Measurements from ENCODE around the gene OR2T1.
"Not testable (repeated sequence)": the region's sequence is repeated elsewhere in the genome, so short reads cannot be mapped to it uniquely, and the experiment has no call there.

Gene OR2T1

GRCh38 chr1:248433811-248434415 is 31.1 kb downstream of the OR2T1 start:
- not testable (repeated sequence) for H3K27ac ChIP-seq; H3K9me3 ChIP-seq (ENCODE audit: low read depth, low read length); H3K9ac ChIP-seq (ENCODE audit: insufficient read length); DNase-seq (ENCODE audit: low read depth, low spot score); H3K36me3 ChIP-seq (ENCODE audit: insufficient read depth, low read length); H3K4me3 ChIP-seq

GRCh38 chr1:248434913-248435312 is 32.1 kb downstream of the OR2T1 start:
- H3K4me3 ChIP-seq; H3K9me3 ChIP-seq (ENCODE audit: low read depth, low read length); H3K36me3 ChIP-seq (ENCODE audit: insufficient read depth, low read length); DNase-seq (ENCODE audit: low read depth, low spot score); H3K9ac ChIP-seq (ENCODE audit: insufficient read length); H3K27ac ChIP-seq: not testable (repeated sequence)

GRCh38 chr1:248436303-248436702 is 33.5 kb downstream of the OR2T1 start:
- H3K9me3 ChIP-seq (ENCODE audit: low read depth, low read length); H3K27ac ChIP-seq; DNase-seq (ENCODE audit: low read depth, low spot score): not testable (repeated sequence)

GRCh38 chr1:248438668-248439067 is 35.8 kb downstream of the OR2T1 start:
- H3K36me3 ChIP-seq (ENCODE audit: insufficient read depth, low read length); H3K9ac ChIP-seq (ENCODE audit: insufficient read length); DNase-seq (ENCODE audit: low read depth, low spot score); H3K9me3 ChIP-seq (ENCODE audit: low read depth, low read length); H3K27ac ChIP-seq; H3K4me3 ChIP-seq: not testable (repeated sequence)

More at GRCh38 chr1:248436303-248436702, 33.5 kb downstream of the OR2T1 start:
- H3K36me3 ChIP-seq (ENCODE audit: insufficient read depth, low read length); H3K4me3 ChIP-seq; H3K9ac ChIP-seq (ENCODE audit: insufficient read length): not testable (repeated sequence)

GRCh38 chr1:248439283-248439682 is 36.4 kb downstream of the OR2T1 start:
- H3K9ac ChIP-seq (ENCODE audit: insufficient read length); DNase-seq (ENCODE audit: low read depth, low spot score); H3K9me3 ChIP-seq (ENCODE audit: low read depth, low read length); H3K4me3 ChIP-seq; H3K36me3 ChIP-seq (ENCODE audit: insufficient read depth, low read length); H3K27ac ChIP-seq: not testable (repeated sequence)

GRCh38 chr1:248442500-248443277 is 39.8 kb downstream of the OR2T1 start:
- not testable (repeated sequence) for H3K9me3 ChIP-seq (ENCODE audit: low read depth, low read length); H3K4me3 ChIP-seq; H3K27ac ChIP-seq; DNase-seq (ENCODE audit: low read depth, low spot score); H3K36me3 ChIP-seq (ENCODE audit: insufficient read depth, low read length); H3K9ac ChIP-seq (ENCODE audit: insufficient read length)

GRCh38 chr1:248444603-248445002 is 41.8 kb downstream of the OR2T1 start:
- DNase-seq (ENCODE audit: low read depth, low spot score); H3K9ac ChIP-seq (ENCODE audit: insufficient read length); H3K27ac ChIP-seq; H3K4me3 ChIP-seq; H3K9me3 ChIP-seq (ENCODE audit: low read depth, low read length); H3K36me3 ChIP-seq (ENCODE audit: insufficient read depth, low read length): not testable (repeated sequence)

GRCh38 chr1:248445399-248445798 is 42.6 kb downstream of the OR2T1 start, which contains the start of gene OR2T2:
TSS of gene OR2T2 (plus strand) at chr1:248445637. CDS start at chr1:248452798, 7,161 bp downstream.
- H3K9me3 ChIP-seq (ENCODE audit: low read depth, low read length); H3K36me3 ChIP-seq (ENCODE audit: insufficient read depth, low read length); H3K9ac ChIP-seq (ENCODE audit: insufficient read length); H3K4me3 ChIP-seq; H3K27ac ChIP-seq; DNase-seq (ENCODE audit: low read depth, low spot score): not testable (repeated sequence)

GRCh38 chr1:248448409-248449074 is 45.7 kb downstream of the OR2T1 start:
- H3K36me3 ChIP-seq (ENCODE audit: insufficient read depth, low read length); H3K27ac ChIP-seq; H3K4me3 ChIP-seq; DNase-seq (ENCODE audit: low read depth, low spot score); H3K9ac ChIP-seq (ENCODE audit: insufficient read length); H3K9me3 ChIP-seq (ENCODE audit: low read depth, low read length): not testable (repeated sequence)

- not testable (repeated sequence) for DNase-seq (ENCODE audit: low read depth, low spot score); H3K9me3 ChIP-seq (ENCODE audit: low read depth, low read length); H3K4me3 ChIP-seq; H3K36me3 ChIP-seq (ENCODE audit: insufficient read depth, low read length); H3K9ac ChIP-seq (ENCODE audit: insufficient read length); H3K27ac ChIP-seq
Observed at GRCh38 chr1:248449821-248450465, 47.1 kb downstream of the OR2T1 start.

- not testable (repeated sequence) for H3K27ac ChIP-seq; H3K9ac ChIP-seq (ENCODE audit: insufficient read length); H3K4me3 ChIP-seq; H3K36me3 ChIP-seq (ENCODE audit: insufficient read depth, low read length); H3K9me3 ChIP-seq (ENCODE audit: low read depth, low read length); DNase-seq (ENCODE audit: low read depth, low spot score)
Observed at GRCh38 chr1:248450466-248451145, 47.8 kb downstream of the OR2T1 start.

GRCh38 chr1:248453619-248454018 is 50.8 kb downstream of the OR2T1 start:
- not testable (repeated sequence) for H3K9ac ChIP-seq (ENCODE audit: insufficient read length); H3K9me3 ChIP-seq (ENCODE audit: low read depth, low read length); H3K4me3 ChIP-seq; H3K36me3 ChIP-seq (ENCODE audit: insufficient read depth, low read length); DNase-seq (ENCODE audit: low read depth, low spot score); H3K27ac ChIP-seq

GRCh38 chr1:248455045-248455444 is 52.2 kb downstream of the OR2T1 start:
- not testable (repeated sequence) for H3K9me3 ChIP-seq (ENCODE audit: low read depth, low read length); DNase-seq (ENCODE audit: low read depth, low spot score); H3K4me3 ChIP-seq; H3K36me3 ChIP-seq (ENCODE audit: insufficient read depth, low read length); H3K27ac ChIP-seq; H3K9ac ChIP-seq (ENCODE audit: insufficient read length)

GRCh38 chr1:248456635-248457034 is 53.8 kb downstream of the OR2T1 start:
- H3K27ac ChIP-seq; H3K9me3 ChIP-seq (ENCODE audit: low read depth, low read length); H3K4me3 ChIP-seq; DNase-seq (ENCODE audit: low read depth, low spot score); H3K9ac ChIP-seq (ENCODE audit: insufficient read length); H3K36me3 ChIP-seq (ENCODE audit: insufficient read depth, low read length): not testable (repeated sequence)

Measured in SK-N-MC (cell line).